Endometrial microvascular endothelial cells (primary cell): Measurements from ENCODE around the gene ZMYND15. TPM values are rescaled to one million over a fixed set of nuclear protein-coding genes. Genes with fewer than 3 reads are reported as not detected.

Experiments
- in situ Hi-C: cut with HindIII; loops from 2 replicates; pipeline ENCODE4 v1.10.0; 2017; ENCODE audit warnings: low sequenced_read_pairs, low pct_unique_long_range_greater_than_20kb; ENCODE audit errors: inconsistent ontology term
- total RNA-seq: library from RNA; depleted of rRNA; stranded (reverse); fragments of >200 nt; gene quantifications from one replicate; pipeline ENCODE4 v1.2.3, GENCODE V29; 2015; ENCODE audit errors: inconsistent ontology term

Gene ZMYND15
- total RNA-seq, 1 donor from 2014 or later = not detected

DNA sequence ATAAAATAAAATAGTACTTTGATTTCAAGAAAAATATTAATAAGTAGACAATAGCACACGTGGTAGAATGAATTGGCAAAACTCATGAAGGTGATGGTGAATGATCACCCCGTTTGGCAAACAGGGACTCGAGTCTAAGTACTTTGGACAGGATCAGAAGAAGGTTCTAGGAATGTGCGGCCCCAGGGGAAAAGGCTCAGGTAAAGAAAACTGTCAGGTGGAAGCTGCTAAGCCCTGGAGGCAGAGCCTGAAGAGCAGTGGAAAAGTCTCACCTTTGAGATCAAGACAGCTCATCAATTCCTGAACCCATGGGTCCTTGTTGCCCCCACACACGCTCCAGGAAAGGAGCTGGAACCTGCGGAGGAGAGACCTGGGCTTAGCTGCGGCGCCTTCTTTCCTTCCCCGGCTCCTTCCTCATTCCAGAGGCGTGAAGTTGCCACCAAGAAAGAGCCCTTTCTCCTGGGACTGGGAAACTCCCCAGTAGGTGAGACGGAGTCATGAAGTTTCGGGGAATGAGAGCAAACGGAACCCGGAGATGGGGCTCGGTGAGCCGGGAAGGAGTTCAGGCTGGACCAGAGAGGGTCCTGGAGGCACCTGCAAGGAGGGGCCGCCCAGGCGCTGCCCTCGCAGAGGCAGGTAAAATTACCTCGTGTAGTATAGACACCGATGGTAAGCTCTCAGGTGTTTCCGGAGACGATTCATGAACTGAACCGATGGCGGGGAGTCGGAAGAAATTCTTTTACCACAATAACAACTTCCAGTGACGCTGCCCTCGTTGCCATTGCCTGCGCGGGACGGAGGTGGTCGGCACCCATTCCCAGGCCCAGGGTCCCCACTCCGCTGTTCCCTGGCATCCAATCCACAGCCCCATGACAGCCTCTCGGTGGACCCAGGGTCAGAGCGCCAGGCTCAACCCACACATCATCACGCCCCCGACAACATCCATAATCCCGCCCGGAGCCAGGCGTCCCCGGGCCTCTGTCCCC lies 1.2 kb upstream of the ZMYND15 start:
- in situ Hi-C loops = no loop called here

DNA sequence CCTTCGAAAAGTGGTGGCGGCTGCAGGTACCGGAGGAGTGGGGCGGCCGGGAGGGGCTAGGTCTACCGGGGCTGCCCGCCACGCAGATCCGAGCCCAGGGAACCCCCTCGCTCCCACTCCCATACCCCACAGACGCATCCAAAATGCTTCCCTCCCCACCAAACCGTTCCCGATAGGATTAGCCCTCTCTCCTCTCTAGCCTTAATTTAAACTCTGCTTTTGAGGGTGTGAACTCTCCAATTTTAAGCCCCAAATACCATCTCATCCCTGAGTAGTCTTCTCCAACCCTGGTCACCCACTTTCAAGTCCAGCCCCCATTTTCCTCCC lies 355 bp downstream of the ZMYND15 start:
- in situ Hi-C loops = no loop called here

DNA sequence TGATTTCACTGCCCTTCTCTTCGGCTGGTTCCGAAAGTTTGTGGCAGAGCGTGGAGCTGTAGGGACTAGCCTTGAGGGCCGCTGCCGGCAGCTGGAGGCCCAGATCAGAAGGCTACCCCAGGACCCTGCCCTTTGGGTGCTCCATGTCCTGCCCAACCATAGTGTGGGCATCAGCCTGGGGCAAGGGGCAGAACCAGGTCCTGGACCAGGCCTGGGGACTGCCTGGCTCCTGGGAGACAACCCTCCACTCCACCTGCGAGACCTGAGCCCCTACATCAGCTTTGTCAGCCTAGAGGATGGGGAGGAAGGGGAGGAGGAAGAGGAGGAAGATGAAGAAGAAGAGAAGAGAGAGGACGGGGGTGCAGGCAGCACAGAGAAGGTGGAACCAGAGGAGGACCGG lies 951 bp downstream of the ZMYND15 start:
- in situ Hi-C loops = no loop called here

DNA sequence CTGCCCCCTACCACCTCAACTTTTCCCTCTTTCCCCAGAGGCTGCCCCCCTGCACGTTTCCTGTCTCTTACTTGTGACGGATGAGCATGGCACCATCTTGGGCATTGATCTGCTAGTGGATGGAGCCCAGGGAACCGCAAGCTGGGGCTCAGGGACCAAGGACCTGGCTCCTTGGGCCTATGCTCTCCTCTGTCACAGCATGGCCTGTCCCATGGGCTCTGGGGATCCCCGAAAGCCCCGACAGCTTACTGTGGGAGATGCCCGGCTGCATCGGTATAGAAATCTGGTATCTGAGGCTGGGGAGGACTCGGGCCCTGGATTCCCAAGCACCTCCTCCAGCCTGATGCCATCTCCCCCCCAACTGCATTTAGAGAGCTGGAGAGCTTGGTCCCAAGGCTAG lies 1.9 kb downstream of the ZMYND15 start:
- in situ Hi-C loops = no loop called here

DNA sequence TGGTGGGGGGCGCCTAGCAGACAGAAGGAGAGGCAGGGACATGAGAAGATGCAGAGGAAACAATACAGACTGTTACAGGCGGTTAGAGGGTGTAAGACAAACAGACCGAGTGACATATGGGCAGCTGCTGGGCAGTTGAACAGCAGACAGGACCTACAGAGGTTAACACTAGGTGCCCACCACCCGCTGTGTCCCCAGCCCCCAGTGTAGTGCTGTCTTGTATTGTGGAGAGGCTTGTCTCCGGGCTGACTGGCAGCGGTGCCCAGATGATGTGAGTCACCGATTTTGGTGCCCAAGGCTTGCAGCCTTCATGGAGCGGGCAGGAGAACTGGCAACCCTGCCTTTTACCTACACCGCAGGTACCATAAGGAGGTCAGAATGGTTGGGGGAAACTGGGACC lies 2.5 kb downstream of the ZMYND15 start:
- in situ Hi-C loops = no loop called here

DNA sequence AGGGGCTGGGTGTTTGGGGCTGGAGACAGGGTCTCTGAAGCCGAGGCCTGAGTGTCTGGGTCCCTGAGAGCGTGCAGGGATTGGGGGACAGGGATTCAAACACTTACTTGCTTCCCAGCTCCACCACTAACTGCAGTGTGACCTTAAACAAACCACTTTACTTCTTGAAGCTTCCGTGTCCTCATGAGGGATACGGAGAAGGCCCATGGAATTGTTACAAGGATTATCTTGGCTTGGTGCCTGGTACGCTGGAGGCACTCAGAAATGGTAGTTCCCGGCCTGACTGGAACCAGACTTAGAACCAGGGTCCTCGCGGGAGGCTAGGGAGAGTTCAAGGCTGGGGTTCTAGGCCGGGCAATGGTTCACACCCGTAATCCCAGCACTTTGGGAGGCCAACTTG lies 3.0 kb downstream of the ZMYND15 start:
- in situ Hi-C loops = no loop called here

DNA sequence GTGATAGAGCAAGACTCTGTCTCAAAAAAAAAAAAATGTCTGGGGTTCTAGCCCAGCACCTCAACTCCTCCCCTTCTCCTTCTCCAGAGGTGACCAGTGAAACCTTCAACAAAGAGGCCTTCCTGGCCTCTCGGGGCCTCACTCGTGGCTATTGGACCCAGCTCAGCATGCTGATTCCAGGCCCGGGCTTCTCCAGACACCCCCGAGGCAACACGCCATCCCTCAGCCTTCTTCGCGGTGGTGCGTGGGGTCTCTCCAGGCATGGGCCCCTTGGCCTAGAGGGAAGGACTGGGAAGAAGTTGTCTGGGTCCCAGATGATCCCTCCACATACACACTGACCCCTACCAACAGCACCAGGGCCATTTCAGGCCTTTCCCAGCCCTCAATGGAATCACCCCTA lies 3.6 kb downstream of the ZMYND15 start:
- in situ Hi-C loops = no loop called here

DNA sequence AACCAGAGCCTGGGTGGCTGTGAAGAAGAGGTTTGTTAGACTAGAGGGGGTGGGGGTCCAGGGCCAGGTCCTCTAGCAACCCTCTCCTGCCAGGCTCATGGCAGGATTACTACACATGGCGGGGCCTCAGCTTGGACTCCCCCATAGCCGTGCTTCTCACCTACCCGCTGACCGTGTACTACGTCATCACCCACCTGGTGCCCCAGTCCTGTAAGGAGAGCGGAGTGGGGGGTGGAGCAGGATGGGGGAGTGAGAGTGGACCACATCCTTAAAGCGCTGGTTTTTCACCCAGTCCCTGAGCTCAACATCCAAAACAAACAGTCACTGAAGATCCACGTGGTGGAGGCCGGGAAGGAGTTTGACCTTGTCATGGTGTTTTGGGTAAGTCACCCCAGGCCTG lies 4.3 kb downstream of the ZMYND15 start:
- in situ Hi-C loops = no loop called here

DNA sequence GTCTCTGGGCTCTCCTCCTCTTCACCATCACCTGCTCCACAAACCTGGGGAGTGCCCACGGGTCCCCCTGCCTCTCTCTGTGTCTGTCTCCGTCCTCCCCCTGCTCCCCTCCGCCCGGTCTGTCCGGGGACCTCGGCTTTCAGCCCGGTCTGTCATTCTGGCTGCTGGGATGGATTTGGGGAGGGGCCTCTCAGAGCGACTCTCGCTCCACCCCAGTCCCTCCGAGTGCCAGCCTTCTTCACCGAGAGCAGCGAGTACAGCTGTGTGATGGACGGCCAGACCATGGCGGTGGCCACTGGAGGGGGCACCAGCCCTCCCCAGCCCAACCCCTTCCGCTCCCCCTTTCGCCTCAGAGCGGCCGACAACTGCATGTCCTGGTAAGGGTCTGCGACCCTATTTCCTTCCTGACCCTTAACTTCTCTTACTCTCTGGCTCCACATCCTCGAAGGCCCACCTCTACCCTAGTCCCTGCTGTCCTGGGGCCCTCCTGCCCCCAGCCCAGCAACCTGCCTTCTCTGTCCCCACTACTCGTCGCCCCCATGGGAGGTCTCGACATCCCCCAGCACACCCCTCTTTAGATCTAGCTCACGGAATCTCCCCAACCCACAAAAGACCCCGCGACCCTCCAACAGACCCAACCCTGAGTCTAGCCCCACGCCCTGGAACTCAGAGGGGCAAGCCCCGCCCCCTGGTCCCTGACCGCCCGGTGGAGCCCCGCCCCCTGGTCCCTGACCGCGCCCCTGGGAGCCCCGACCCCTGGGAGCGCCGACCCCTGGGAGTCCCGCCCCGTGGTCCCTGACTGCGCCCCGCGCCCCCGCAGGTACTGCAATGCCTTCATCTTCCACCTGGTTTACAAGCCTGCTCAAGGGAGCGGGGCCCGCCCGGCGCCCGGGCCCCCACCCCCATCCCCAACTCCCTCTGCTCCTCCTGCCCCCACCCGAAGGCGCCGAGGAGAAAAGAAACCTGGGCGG lies 5.7 kb downstream of the ZMYND15 start:
- in situ Hi-C loops = no loop called here

DNA sequence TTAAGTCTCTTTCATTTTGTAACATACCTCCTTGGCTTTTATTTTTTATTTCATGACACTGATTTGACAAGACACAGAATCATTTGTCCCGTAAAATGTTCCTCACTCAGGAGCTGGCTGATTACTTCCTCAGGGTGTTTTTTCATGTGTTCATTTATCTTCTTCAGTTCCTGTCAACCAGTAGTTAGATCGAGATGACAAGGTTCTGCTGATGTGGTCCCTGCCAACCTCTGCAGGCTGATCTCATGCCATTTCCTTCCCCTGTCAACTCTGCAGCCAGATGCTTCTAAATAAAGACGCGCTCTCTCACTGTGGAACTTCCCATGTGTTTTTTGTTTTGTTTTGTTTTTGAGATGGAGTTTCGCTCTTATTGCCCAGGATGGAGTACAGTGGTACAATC lies 8.2 kb downstream of the ZMYND15 start:
- in situ Hi-C loops = no loop called here

DNA sequence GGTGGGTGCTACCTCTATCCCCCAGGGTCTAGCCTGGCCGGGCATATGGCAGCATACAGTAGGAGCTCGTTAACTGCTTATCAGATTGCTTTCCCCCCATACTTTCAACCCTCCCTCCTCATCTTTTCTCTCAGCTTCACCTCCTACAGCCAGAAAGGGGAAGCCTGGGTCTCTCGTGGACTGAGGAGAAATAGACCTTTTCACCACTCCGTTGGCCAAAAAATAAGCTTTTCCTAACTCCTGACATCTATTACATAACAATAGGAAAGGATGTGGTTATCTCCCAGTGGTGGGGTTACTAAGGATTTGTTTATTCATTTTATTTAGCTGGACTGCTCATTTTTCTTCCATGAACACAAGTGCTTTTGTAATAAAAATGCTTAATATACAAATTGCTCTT lies 9.1 kb downstream of the ZMYND15 start:
- in situ Hi-C loops = no loop called here

DNA sequence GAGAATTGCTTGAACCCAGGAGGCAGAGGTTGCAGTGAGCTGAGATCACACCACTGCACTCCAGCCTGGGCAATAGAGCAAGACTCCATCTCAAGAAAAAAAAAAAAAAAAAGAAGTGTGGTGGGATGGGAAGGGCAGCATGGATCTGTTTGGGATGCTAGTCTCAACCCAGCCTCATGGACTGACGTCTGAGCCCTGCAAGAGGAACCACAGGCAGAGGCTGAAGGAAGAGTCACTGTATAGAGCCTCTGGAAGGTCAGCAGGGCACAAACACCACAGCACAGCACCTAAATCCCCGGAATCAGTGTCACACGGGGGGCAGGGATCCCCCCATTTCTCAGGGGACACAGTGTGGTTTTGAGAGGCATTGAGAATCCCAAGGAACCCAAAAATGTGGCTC lies 11.0 kb downstream of the ZMYND15 start:
- in situ Hi-C loops = no loop called here

DNA sequence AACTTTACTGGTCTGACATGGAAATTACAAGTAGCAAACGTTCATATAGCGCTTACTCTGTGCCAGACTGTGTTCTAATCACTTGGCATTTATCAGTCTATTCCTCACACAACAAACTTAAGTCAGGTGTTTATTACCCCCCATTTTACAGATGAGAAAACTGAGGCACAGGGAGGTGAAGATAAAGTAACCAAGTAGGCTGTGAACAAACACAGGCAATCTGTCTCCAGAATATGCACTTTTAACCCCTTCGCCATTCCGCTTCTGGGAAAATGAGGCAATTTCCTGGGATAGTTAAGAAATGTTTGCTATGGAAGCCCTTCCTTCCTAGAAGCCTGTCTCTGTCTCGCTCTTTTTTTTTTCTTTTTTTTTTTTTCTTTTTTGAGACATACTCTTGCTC lies 12.3 kb downstream of the ZMYND15 start:
- in situ Hi-C loops = no loop called here

DNA sequence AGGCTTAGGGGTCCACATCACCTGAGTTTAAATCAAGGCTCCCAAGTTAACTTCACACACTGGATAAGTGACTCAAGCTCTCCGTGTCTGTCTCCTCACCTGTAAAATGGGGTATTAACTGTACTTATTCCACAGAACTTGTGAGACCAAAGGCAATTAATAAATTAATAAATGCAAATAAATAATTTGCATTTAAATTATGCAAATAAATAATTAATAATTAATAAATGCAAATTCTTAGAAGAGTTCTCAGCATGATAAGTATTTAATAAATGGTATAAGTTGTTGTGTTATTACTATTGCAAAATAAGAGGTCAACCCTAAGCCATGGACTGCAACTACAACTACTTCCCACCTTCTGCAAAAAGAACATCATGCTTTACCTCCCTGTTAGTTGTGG lies 13.8 kb downstream of the ZMYND15 start:
- in situ Hi-C loops = no loop called here

DNA sequence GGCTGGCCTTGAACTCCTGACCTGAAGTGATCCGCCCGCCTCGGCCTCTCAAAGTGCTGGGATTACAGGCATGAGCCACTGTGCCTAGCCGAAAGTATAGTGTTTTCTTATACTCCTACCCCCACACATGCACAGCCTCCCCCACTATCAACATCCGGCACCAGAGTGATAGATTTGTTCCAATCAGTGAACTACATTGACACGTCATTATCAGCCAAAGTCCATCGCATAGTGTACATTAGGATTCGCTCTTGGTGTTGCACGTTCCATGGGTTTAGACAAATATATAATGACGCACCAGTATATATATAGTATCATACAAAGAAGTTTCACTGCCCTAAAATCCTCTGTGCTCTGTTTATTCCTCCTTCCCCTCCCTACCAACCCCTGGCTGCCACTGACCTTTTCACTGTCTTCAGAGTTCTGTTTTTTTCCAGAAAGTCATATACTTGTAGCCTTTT lies 20.2 kb downstream of the ZMYND15 start:
- in situ Hi-C loops = no loop called here

DNA sequence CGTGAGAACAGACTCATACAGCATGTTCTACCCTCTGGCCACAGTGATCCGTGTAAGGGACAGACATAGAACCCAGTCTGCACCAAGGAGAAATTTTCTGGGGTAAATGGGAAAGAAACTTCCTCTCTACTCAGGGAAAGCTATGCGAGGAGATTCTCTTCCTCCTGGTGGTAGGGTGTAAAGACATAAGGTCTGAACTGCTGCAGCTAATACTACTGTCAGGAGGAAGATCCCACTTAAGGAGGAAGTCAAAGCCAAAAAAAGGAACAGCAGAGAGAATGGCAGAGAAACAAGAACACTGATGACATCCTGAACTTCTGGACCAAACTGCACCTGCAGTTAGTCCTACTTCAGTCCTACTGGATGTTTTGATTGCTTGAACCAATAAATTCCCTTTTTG lies 25.0 kb downstream of the ZMYND15 start:
- in situ Hi-C loops = no loop called here

DNA sequence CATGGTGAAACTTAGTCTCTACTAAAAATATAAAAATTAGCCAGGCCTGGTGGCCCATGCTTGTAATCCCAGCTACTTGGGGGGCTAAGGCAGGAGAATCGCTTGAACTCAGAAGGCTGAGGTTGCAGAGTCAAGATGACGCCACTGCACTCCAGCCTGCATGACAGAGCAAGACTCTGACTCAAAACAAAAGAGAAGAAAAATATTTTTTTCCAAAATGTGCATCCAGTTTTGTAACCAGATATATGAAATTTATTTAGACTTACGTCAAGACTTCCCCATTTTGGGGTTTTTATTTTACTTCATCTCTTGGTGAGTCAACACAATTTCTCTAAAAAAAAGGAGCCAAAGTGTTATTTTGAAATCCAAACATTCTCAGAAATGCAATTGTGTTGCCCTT lies 26.6 kb downstream of the ZMYND15 start:
- in situ Hi-C loops = no loop called here

DNA sequence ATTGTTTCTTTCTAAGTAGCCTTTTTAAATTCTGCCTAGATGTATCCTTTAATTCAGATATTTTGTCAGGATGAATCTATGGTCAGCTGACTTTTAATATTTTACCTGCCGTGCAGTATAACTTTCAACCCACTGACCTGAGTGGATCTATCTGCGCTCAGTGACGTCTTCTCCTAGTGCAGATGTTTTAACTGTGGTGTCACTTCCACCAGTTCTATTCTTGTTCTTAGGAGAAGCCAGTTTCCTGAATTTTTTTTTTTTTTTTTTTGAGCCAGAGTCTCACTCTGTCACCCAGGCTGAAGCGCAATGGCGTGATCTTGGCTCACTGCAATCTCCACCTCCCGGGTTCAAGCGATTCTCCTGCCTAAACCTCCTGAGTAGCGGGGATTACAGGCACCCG lies 27.1 kb downstream of the ZMYND15 start:
- in situ Hi-C loops = no loop called here

DNA sequence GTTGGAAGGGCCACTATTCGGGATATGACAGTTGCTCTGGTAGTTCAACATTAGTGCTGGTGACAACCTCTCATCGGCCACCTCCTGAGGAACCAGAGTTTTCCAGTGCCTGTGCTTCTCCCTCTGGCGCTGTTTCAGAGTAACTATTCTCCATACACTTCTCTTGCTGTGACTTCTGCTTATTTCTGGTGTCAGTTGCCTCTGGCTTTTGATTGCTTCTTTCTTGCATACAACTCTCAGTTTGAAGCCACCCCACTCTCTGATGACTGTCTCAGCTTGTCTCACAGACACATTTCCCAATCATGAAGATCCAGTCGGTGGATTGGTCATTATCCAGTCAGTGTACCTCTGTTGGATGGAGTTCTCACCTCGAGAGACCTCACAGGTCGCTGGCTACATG lies 28.7 kb downstream of the ZMYND15 start:
- in situ Hi-C loops = no loop called here

DNA sequence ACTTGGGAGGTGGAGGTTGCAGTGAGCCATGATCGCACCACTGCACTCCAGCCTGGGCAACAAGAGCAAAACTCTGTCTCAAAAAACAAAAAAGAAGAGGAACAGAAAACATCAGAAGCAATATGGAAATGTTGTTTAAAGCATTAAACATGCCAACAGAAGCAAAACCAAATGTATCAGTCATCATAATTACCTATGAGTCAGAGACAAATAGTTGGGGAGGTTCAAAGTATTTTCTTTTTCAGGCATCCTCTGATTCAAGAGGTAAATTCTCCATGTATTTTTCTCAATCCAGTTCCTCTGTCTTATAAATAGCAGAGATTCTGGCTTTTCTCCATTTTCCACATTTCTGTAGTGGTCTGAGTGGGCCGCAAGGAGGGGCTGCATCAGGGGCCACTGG lies 30.0 kb downstream of the ZMYND15 start:
- in situ Hi-C loops = no loop called here
